HG03457 (cell line): ENCODE results near the gene HIVEP2.
A peak's percentile ranks its signal among the peaks of the same experiment; 100 is the strongest.

ENCODE experiments used
- ATAC-seq: cut with Tn5 transposase; IDR thresholded peaks from one replicate; pipeline ENCODE4 v1.9.1; 2021; ENCODE audit warnings: moderate number of reproducible peaks; ENCODE audit not compliant: unreplicated experiment

Gene HIVEP2

GRCh38 chr6:142713959-142714358, 231.0 kb downstream of the HIVEP2 start:
- no peak for ATAC-seq

GRCh38 chr6:142712231-142712630, 232.7 kb downstream of the HIVEP2 start:
- no peak for ATAC-seq

GRCh38 chr6:142708651-142709050, 236.3 kb downstream of the HIVEP2 start:
- ATAC-seq = no peak

GRCh38 chr6:142707255-142707654, 237.7 kb downstream of the HIVEP2 start:
- ATAC-seq = no peak

GRCh38 chr6:142706210-142706609, 238.8 kb downstream of the HIVEP2 start:
- no peak for ATAC-seq

GRCh38 chr6:142705054-142705453, 239.9 kb downstream of the HIVEP2 start:
- ATAC-seq = no peak

GRCh38 chr6:142702501-142703460, 242.2 kb downstream of the HIVEP2 start:
- ATAC-seq = peak; percentile 36
